A204.1 (cell line): ENCODE measurements around the gene NF2.
A peak's percentile ranks its signal among the peaks of the same experiment; 100 is the strongest.
"Not testable (repeated sequence)": the region's sequence is repeated elsewhere in the genome, so short reads cannot be mapped to it uniquely, and the experiment has no call there.

Experiments
- FAIRE-seq: peaks from 2 replicates; lab custom pipeline; 2012; peaks lifted over from hg19 to GRCh38; lab: Jason Lieb, UNC

NF2 gene

DNA sequence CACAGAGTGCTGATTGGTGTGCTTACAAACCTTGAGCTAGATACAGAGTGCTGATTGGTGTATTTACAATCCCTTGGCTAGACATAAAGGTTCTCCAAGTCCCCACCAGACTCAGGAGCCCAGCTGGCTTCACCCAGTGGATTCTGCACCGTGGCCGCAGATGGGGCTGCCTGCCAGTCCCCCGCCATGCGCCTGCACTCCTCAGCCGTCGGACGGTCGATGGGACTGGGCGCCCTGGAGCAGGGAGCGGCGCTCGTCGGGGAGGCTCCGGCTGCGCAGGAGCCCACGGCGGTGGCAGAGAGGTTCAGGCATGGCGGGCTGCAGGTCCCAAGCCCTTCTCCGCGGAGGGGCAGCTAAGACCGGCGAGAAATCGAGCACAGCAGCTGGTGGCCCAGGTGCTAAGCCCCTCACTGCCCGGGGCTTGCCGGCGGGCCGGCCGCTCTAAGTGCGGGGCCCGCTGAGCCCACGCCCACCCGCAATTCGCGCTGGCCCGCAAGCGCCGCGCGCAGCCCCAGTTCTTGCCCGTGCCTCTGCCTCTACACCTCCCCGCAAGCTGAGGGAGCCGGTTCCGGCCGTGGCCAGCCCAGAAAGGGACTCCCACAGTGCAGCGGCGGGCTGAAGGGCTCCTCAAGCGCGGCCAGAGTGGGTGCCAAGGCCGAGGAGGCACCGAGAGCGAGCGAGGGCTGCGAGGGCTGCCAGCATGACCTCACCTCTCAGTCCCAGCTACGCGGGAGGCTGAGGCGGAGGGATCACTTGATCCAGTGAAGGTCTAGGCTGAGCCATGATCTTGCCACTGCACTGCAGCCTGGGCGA is 5.4 kb upstream of the NF2 start:
- not testable (repeated sequence) for FAIRE-seq

DNA sequence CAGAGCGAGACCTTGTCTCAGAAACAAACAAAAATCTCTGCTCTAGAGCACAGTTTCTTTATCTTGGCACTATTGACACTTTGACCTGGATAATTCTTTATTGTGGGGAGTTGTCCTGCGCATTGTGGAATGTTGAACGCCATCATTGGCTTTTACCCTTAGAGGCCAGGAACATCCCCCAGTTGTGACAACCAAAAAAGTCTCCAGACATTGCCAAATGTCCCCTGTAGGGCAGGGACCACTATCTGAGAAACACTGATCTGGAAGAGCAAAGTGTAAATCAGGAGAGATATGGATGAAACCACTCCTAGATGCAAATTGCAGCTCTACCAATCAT is 4.8 kb upstream of the NF2 start:
- FAIRE-seq: no peak

DNA sequence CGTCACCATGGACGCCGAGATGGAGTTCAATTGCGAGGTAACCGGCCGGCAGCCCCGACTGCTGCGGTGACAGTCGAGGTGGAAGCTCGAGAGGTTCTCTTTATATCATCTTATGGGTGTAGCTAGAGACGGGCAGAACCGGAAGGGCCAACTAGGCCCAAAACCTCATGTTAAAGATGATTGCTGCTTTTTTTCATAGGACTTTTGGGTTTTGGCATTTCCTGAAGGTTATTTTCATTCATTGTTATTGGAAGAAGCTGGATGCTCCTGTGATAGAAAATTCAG is 585 bp downstream of the NF2 start:
- no peak for FAIRE-seq

DNA sequence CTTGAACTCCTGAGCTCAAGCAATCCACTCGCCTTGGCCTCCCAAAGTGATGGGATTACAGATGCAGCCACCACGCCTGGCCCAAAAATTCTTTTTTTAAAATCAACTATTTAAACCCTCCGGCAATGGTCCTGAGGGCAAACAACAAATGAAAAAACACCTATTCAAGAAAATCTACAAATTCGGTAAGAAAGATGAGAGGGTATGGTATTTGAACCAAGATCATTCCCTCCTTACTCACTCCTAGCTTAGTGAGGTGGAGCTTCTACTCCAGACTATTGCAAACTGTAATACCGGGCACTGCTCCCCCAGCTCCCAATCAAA is 2.1 kb downstream of the NF2 start:
- no peak for FAIRE-seq

- FAIRE-seq: no peak
These were observed 2.9 kb downstream of the NF2 start for GRCh38 chr22:29606320-29606719.

GRCh38 chr22:29607426-29607825 is 4.0 kb downstream of the NF2 start:
- FAIRE-seq: no peak

GRCh38 chr22:29609139-29609538 is 5.7 kb downstream of the NF2 start:
- no peak for FAIRE-seq

GRCh38 chr22:29610780-29611179 is 7.3 kb downstream of the NF2 start:
- FAIRE-seq: no peak

GRCh38 chr22:29615705-29616327 is 12.4 kb downstream of the NF2 start:
- no peak for FAIRE-seq

GRCh38 chr22:29617922-29618629 is 14.6 kb downstream of the NF2 start:
- no peak for FAIRE-seq

DNA sequence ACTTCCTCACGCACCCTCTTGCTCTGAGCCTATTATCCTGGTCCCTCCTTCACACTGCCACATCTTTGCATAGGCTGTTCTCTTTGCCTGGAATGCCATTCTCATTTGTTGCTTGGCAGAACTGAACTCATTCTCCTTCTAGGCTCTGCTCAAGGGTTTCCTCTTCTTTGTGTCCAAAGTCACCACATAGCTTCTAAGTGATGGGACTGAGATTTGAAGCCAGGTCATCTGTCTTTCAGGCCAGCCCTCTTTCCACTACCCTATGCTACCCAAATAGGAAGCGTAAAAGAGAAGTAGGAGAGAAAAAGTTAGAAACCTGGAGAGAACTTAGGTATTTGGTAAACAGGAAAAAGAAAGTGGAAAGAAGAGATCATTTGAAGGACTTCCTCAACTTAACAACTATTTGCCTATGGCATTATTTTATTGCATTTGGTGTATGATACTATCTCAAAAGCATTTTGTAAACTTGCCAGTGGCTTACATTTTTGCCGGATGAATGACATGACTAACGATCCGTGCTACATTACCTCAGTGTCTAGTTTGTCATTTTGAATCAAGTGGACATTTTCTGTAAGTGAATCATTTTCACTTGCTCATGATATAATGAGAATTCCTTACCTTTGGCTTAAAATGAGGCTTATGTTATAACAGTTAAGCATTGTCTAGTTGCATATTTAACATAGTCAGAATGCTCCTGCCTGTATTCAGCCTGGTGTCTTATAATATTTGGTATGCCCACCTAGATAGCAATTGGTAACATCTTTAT is 18.5 kb downstream of the NF2 start:
- peak; percentile 98 for FAIRE-seq

GRCh38 chr22:29623059-29623458 is 19.6 kb downstream of the NF2 start:
- no peak for FAIRE-seq

- FAIRE-seq: no peak
These were observed 20.2 kb downstream of the NF2 start for GRCh38 chr22:29623553-29624169.

DNA sequence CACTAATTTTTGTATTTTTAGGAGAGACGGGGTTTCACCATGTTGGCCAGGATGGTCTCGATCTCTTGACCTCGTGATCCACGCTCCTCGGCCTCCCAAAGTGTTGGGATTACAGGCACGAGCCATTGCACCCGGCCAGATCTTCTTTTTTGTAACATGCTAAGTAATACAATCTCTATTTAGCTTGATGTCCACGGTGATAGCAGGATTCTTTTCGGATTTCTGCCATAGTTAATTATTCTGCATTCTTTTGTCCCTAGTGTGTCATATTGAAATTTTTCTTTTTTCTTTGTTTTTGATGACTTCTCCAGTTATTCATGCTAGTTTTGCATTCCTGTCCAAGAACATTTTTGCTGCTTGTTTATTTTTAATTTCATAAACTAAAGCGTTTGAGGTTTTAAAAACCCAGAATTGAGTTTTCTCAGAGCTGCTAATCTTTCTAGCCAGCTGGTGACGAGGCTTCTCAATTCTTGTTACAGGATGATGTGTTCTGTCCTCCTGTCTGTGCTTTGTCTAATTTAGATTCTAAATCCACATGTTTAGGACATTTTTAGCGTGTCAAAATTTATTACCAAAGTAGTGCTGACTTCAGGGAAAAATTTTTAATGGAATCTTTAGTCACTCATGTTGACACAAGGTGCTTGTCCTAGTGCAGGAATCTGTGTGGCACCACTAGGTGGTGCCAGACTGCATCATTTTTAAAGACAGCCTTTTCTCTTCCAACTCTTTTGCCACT is 21.8 kb downstream of the NF2 start:
- FAIRE-seq: peak; percentile 94

GRCh38 chr22:29626497-29627195 is 23.2 kb downstream of the NF2 start:
- no peak for FAIRE-seq

DNA sequence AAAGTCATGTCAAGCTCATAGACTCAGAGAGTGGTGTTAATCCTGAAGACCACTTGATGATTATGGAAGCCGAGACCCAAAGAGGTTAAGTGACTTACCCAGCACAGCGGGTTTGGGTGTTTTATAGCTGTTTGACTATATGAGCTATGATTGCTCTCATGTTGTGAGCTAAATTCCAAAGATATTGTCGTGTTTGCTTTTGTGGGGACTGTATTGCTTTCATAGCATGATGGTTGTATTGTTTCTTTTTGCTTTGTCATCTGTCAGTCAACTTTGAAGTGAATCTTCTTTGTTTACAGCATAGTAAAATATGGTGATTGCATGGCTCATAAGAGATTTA is 23.7 kb downstream of the NF2 start:
- no peak for FAIRE-seq

DNA sequence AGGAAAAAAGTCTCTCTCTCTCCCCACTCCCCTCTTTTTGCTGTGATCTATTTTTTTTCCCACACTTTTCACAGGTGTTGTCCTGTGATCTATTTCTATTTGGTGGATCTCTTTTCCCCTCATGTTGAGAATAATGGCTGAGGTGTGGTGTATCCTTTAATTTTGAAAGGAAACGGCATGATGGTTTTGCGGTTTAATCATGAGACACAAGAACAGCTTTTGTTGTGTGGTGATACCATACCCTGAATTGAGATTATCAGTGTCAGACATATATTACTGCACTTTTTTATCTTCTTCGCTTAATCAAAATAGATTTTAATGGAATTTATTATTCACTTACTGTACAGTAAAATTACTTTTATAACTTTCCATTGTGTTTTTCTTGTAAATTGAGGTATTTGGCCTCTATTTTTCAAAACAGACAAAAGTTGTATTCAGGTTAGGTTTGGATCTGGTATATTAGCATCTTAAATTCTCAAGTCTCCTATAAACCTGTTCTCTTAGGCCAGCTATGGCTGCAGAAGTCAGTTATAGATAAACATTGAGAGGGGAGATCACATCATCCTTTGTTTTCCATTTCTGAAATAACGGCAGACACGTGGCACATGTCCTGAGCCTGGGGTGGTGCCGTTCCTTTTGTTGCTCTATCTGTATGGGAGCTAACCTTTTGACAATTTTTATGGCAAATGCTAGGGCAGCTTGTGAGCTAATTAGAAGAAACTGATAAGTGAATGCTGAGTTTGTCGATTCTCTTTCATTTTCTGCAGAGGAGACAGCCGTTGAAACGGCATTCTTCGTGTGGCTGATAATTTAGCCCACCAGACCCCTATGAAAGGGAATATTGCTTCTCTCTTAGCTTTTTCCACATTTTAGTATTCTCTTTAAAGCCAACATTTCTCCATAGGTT is 25.8 kb downstream of the NF2 start:
- no peak for FAIRE-seq

DNA sequence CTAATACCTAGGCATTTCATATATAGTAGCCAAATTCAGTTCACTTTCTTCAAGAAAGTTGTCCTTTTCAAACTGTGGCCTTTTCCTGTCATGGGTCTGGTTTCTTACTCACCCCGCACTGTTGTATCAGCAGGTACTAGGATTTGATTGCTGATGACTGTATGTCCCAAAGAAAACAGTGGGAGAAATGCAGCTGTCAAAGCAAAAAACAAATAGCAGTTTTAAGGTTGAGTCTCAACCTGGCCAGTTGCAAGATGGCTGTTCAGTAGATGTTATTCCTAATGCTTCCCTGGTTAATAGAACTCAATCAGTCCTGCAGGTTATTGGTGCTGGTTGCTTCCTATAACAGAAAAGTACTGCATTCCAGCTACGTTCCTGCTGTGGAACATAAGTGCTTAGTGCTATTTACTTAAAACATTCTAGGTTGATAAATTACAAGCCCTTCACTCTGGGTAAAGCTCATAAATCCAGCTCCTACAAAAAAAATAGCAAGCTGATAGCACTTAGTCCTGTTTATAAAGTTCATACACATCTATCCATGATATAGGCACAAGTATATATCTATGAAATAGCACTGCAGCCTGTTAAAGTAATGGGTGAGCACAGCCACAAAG is 26.6 kb downstream of the NF2 start:
- FAIRE-seq: no peak

DNA sequence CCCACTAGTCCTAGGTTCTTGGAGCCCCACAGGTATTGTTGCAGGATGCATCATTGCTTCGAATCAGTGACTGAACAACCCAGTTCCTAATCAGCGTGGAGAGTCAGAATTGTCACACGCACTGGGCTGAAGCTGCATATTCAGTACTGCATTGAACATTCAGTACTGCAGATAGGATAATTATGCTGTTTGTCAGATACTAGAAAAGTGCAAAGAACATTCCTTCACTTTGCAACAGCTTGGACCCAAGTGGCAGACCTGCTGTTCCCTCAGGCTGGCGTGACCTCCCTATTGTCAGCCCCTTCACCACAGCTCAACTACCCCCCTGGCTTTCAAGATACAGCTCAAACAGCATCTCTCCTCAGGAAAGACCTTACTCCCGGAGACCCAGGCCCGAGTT is 27.6 kb downstream of the NF2 start:
- FAIRE-seq: no peak

DNA sequence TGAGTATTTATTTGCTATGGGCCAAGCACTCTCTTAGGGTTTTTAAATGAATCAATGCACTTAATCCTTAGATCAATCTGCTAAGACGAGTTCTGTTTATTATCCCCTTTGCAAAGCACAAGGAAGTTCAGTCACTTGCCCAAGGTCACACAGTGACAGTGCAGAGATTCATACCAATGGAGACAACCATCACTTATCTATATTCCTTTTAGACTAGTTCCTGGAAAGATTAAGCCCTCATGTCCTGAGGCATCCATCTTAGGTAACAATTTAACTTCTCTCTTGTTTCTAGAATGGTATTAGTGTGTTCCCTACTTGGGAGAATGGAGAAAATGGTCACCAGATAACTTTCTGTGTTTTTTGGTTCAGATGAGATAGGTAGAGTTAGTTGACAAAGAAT is 28.3 kb downstream of the NF2 start:
- FAIRE-seq: no peak
